Duodenal mucosa (tissue), 2 donors: ENCODE results near the gene APOC4.

Source experiments
- H3K27ac ChIP-seq: one replicate; pipeline ENCODE4 v1.7.0; 2013; ENCODE audit warnings: low read depth, low read length
- H3K27me3 ChIP-seq, 2 donors: one replicate each; pipeline ENCODE4 v1.7.0; 2013; ENCODE audit warnings: low read length in 2 of 2, control low read depth in 1 of 2; ENCODE audit not compliant: insufficient read depth in 2 of 2, control insufficient read depth in 1 of 2
- H3K36me3 ChIP-seq, 2 donors: one replicate each; pipeline ENCODE4 v1.7.0; 2013; ENCODE audit warnings: low read length in 2 of 2, control low read depth in 1 of 2; ENCODE audit not compliant: insufficient read depth in 2 of 2, control insufficient read depth in 1 of 2
- H3K4me1 ChIP-seq, 2 donors: one replicate each; pipeline ENCODE4 v1.7.0; 2013; ENCODE audit warnings: low read length in 2 of 2, control low read depth in 1 of 2; ENCODE audit not compliant: insufficient read depth in 2 of 2, control insufficient read depth in 1 of 2
- H3K4me3 ChIP-seq, 2 donors: one replicate each; pipeline ENCODE4 v1.7.0; 2013; ENCODE audit warnings: low read length in 2 of 2, low read depth in 1 of 2
- H3K9ac ChIP-seq, 2 donors: one replicate each; pipeline ENCODE4 v1.7.0; 2013; ENCODE audit warnings: low read length in 2 of 2, low read depth in 1 of 2
- H3K9me3 ChIP-seq, 2 donors: one replicate each; pipeline ENCODE4 v1.7.0; 2013; ENCODE audit warnings: low read length in 2 of 2, control low read depth in 1 of 2; ENCODE audit not compliant: control insufficient read depth in 1 of 2

APOC4 gene

DNA sequence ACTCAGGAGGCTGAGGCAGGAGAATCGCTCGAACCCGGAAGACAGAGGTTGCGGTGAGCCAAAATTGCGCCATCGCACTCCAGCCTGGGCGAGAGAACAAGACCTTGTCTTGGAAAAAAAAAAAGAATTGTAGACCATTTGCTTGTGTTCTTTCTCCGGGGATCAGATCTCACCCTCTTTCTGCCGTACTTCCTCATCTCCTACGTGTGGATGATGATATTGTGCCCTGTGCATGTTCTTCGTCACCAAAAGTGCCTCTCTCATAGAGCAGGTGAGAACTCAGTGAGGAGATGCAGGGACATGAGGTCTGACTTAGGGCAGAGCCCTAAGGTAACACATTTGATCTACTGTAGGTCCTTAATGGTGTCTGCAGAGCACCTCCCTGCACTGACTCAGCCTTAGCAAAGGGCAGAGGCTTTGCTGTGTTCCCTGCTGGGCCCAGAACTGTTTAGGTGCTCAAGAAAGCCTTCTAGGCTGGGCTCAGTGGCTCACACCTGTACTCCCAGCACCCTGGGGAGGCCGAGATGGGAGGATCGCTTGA lies 5.1 kb downstream of the APOC4 start:
- no peak overlapping the region for H3K27ac ChIP-seq
- no peak overlapping the region for H3K9ac ChIP-seq
- H3K9me3 ChIP-seq: no peaks in the 10 kb centered on the region
- peaks cover 0 to 3% of the 10 kb centered on the region in 2 donors for H3K4me1 ChIP-seq
- H3K27me3 ChIP-seq: no peaks in the 10 kb centered on the region
- no peak overlapping the region for H3K4me3 ChIP-seq
- peaks cover 0 to 16% of the 10 kb centered on the region in 2 donors for H3K36me3 ChIP-seq

DNA sequence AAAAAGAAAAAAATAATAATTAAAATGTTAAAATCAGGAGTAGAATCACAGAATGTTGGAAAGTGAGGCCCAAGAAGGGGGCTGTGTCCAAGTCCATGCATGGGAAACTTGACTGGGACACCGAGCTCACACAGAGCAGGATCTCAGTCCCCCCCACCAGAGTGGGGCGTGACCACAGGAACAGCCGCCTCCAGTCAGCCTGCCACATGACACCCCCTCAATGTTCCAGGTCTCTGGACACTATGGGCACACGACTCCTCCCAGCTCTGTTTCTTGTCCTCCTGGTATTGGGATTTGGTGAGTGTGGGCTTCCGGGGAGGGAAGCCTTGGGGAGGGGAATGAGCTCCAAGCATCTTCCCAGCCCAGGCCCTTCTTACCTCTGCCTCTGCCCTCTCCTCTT lies 6.2 kb downstream of the APOC4 start:
- H3K27me3 ChIP-seq: no peaks in the 10 kb centered on the region
- H3K27ac ChIP-seq: no peak overlapping the region
- H3K4me1 ChIP-seq: peaks cover 0 to 3% of the 10 kb centered on the region in 2 donors
- H3K9me3 ChIP-seq: no peaks in the 10 kb centered on the region
- no peak overlapping the region for H3K4me3 ChIP-seq
- peaks cover 0 to 16% of the 10 kb centered on the region in 2 donors for H3K36me3 ChIP-seq
- H3K9ac ChIP-seq: no peak overlapping the region

DNA sequence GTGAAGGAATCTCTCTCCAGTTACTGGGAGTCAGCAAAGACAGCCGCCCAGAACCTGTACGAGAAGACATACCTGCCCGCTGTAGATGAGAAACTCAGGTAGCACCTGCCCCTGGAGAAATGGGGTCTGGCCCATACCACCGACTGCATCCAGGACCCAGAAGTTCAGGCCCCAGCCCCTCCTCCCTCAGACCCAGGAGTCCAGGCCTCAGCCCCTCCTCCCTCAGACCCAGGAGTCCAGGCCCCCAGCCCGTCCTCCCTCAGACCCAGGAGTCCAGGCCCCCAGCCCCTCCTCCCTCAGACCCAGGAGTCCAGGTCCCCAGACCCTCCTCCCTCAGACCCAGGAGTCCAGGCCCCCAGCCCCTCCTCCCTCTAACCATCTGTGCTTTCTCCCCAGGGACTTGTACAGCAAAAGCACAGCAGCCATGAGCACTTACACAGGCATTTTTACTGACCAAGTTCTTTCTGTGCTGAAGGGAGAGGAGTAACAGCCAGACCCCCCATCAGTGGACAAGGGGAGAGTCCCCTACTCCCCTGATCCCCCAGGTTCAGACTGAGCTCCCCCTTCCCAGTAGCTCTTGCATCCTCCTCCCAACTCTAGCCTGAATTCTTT lies 6.8 kb downstream of the APOC4 start:
- H3K27me3 ChIP-seq: no peaks in the 10 kb centered on the region
- H3K36me3 ChIP-seq: peaks cover 0 to 16% of the 10 kb centered on the region in 2 donors
- no peak overlapping the region for H3K27ac ChIP-seq
- H3K4me1 ChIP-seq: peaks cover 0 to 3% of the 10 kb centered on the region in 2 donors
- H3K9ac ChIP-seq: no peak overlapping the region
- no peaks in the 10 kb centered on the region for H3K9me3 ChIP-seq
- no peak overlapping the region for H3K4me3 ChIP-seq

DNA sequence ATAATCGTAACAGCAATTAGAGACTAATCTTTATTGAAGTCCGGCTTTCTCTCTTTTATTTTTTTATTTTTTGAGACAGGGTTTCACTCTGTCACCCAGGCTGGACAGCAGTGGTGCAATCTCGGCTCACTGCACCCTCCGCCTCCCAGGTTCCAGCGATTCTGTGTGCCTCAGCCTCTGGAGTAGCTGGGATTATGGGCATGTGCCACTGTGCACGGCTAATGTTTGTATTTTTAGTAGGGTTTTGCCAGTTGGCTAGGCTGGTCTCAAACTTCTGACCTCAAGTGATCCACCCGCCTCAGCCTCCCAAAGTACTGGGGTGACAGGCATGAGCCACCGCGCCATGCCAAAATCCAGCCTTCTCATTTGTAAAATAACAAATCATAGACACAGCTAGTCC lies 7.5 kb downstream of the APOC4 start:
- Histone ChIP-seq H3K9me3 (no peaks in the 10 kb centered on the region), H3K36me3 (peaks cover 0 to 16% of the 10 kb centered on the region in 2 donors)

DNA sequence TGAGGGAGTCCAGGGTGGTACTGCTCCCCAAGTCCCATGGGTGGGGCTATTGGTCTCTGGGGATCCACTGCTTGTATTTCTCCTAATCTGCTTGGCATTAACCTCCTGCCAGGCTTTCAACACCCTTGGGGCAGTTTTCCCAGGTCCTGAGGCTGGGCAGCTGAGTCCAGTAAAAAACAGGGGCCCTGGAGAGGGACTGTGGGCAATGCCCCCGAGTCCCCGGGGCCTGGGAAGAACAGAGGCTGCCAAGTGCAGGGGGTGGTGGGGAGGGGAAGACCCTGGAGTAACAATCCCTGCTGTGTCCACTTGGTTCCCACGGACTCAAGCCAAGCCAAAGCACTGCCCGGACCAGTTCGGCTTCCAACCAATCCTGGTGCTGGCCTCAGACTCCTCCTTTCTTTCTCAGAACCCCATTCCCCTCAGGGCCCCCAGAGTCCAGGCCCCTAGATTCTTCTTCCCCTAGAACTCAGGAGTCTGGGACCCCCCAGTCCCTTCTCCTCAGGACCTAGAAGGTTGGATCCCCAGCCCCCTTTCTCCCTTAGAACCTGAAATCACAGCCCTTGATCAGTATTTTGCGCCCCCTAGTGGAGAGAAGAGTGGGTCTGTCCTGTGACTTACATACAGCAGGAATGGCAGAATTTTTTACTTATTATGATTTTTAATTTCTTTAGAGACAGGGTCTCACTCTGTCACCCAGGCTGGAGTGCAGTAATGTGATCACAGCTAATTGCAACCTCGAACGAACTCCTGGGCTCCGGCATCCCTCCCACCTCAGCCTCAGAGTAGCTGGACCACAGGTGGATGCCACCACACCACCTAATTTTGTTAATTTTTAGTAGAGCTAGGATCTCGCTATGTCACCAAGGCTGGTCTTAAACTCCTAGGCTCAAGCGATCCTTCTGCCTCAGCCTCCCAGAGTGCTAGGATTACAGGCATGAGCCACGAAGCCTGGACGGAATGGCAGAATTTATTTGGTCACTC lies 9.4 kb downstream of the APOC4 start:
- Histone ChIP-seq H3K27ac (no peak overlapping the region), H3K27me3 (no peaks in the 10 kb centered on the region), H3K4me3 (no peak overlapping the region), H3K36me3 (peaks cover 0 to 16% of the 10 kb centered on the region in 2 donors), H3K9ac (no peak overlapping the region), H3K4me1 (peaks cover 7 to 19% of the 10 kb centered on the region in 2 donors), H3K9me3 (no peaks in the 10 kb centered on the region)

More for the DNA sequence above, 7.5 kb downstream of the APOC4 start:
- Histone ChIP-seq H3K4me3 (no peak overlapping the region), H3K4me1 (peaks cover 0 to 9% of the 10 kb centered on the region in 2 donors), H3K27ac (no peak overlapping the region), H3K9ac (no peak overlapping the region), H3K27me3 (no peaks in the 10 kb centered on the region)

DNA sequence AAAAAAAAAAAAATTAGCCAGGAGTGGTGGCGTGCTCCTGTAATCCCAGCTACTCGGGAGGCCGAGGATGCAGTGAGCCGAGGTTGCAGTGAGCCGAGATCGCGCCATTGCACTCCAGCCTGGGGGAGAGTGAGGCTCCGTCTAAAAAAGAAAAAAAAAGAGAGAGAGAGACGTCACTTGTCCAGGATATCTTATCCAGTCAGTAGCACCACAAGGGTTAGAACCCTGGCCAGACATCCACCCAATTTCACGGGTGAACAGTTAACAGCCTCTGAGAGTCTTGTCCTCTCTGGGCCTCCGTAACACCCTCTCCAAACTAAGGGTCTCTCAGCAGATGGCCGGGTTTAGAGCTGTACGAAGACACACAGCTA lies 12.2 kb downstream of the APOC4 start:
- Histone ChIP-seq H3K36me3 (peaks cover 0 to 21% of the 10 kb centered on the region in 2 donors), H3K9me3 (no peaks in the 10 kb centered on the region), H3K4me1 (peaks cover 21 to 31% of the 10 kb centered on the region in 2 donors), H3K4me3 (peak overlapping the region; percentile 81 to 86), H3K9ac (peak overlapping the region; percentile 73 to 86), H3K27me3 (no peaks in the 10 kb centered on the region), H3K27ac (peak overlapping the region; percentile 92)

DNA sequence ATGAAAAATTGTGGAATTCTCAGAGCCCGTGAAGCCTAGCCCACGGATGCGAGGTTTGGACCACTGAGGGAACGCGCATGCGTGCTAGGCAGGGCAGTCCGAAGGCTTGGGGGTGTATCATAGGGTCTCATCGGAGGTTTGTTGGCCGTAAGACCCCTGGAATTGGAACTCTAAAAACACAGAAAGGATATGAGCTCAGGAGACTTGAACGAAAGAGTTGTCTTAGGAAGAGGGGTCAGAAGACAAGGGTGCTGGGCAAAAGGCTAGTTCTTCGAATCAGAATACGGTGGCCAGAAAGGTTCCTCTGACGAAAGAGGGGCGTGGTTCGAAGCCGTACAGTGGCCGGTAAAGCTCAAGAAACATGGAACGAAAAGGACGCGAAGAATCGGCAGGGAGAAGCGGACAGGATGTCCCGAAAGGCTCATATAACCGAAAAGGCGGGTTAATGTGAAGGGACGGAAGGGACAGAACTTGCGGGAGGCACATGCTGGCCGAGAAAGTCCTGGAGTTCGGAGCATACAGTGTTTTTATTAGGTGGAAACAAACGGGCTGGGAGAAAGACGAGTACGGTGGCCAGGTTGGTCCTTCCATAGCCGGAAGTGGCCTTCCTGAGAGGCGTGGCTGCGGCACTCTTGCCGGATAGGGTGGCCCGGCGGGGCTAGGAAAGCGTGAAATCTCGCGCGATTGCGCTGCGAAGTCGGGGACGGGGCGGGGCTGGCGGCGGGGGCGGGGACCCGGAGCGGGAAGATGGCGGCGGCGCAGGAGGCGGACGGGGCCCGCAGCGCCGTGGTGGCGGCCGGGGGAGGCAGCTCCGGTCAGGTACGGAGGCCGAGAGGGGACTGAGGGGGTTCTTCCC lies 12.8 kb downstream of the APOC4 start, which contains the start of gene CLPTM1:
CLPTM1 (plus strand) TSS at position 732 of the 856 bp plus-strand sequence; CDS start at position 748, 16 bp downstream.
- H3K9ac ChIP-seq: peak within 1 kb of the TSS; percentile 86
- peaks cover 21 to 31% of the 10 kb centered on the region in 2 donors for H3K4me1 ChIP-seq
- peak within 1 kb of the TSS; percentile 85 to 86 for H3K4me3 ChIP-seq
- H3K9me3 ChIP-seq: no peaks in the 10 kb centered on the region
- peak within 1 kb of the TSS; percentile 92 for H3K27ac ChIP-seq
- peaks cover 0 to 15% of the 10 kb centered on the region in 2 donors for H3K36me3 ChIP-seq
- no peaks in the 10 kb centered on the region for H3K27me3 ChIP-seq

DNA sequence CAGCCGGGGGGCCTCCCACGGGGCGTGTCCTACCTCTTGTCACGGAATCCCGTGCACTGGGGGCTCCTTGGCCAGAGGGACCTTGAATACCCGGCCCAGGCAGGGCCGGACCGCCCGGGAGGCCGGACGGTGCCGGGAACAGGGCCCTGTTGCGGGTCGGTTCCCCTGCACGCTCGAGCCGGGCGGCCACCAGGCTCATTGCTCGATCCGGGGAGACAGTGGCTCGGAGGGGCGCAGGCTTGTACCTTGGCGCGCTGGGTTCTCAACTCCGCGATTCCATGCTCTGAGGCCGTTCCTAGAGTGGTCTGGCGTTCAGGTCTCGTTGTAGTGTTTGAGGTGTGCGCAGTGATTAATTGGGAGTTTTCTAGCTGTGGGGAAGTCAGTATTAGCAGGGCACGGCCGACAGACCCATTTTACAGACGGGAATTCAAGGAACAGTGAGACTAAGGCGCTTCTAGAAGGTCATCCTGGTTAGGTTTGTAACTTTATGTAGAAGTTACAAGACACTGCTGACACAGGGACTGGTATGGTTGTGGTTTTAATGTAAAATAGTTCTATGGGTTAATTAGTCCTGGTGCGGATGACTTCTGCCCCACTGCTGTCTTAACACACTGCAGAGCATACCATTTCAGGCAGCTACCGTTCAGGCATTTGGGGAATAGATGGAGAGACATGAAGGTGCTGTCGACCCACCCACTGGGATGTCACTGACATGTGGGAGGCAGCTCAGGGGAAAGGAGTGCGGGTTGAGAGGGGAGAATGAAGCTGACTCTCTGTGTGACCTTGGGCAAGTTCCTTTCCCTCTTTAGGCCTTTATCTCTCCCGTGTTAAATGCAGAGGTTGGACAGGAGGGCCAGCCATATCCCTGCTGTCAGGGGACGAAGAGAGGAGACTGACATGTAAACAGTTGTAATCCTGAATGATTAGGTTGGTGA lies 13.7 kb downstream of the APOC4 start:
- H3K27me3 ChIP-seq: no peaks in the 10 kb centered on the region
- H3K36me3 ChIP-seq: peaks cover 0 to 14% of the 10 kb centered on the region in 2 donors
- peak overlapping the region; percentile 86 for H3K9ac ChIP-seq
- no peak overlapping the region for H3K27ac ChIP-seq
- no peaks in the 10 kb centered on the region for H3K9me3 ChIP-seq
- H3K4me3 ChIP-seq: peak overlapping the region; percentile 85 to 86
- H3K4me1 ChIP-seq: peaks cover 29 to 33% of the 10 kb centered on the region in 2 donors

DNA sequence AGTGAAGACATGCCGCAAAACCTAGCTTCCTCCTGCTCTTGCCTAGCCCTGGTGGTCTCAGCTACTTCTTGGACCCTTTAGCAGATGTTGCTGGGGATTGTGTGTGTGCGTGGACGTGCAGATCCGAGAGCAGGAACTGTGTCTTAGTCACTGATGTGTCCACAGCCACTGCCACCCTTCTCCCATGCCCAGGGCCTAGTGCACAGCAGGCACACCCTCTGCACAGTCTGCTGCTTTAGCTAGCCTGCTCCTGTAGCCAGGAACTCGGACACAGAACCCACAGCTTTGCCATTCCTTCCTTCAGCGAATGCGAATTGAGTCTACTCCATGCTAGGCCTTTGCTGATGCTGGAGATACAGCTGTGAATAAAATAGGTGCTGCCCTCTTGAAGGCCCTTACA lies 15.5 kb downstream of the APOC4 start:
- peak overlapping the region in 1 of 2 donors; percentile 86 for H3K4me3 ChIP-seq
- H3K36me3 ChIP-seq: peaks cover 0 to 30% of the 10 kb centered on the region in 2 donors
- H3K4me1 ChIP-seq: peaks cover 31 to 38% of the 10 kb centered on the region in 2 donors
- H3K27ac ChIP-seq: no peak overlapping the region
- no peak overlapping the region for H3K9ac ChIP-seq
- no peaks in the 10 kb centered on the region for H3K9me3 ChIP-seq
- H3K27me3 ChIP-seq: no peaks in the 10 kb centered on the region
